ENCODE data around the gene USP47. TPM values are rescaled to one million over a fixed set of nuclear protein-coding genes. Genes with fewer than 3 reads are reported as not detected.

The USP47 gene
- polyA plus RNA-seq, 4 donors: 14.6 to 56.6 (median 20.5) TPM

GRCh38 chr11:11808992-11809615 lies 32.7 kb upstream of the USP47 start:
- no peaks in the 10 kb centered on the region for H3K9me3 ChIP-seq (ENCODE audit: control insufficient read depth in 2 of 2, insufficient read depth in 1 of 2, low read depth in 1 of 2, low read length in 1 of 2)
- no peak for DNase-seq
- H3K36me3 ChIP-seq (ENCODE audit: control insufficient read depth in 3 of 3, insufficient read depth in 2 of 3, low read depth in 1 of 3, low read length in 3 of 3): no peaks in the 10 kb centered on the region
- peaks cover 0 to 6% (median 0%) of the 10 kb centered on the region in 3 donors for H3K4me1 ChIP-seq (ENCODE audit: control insufficient read depth in 3 of 3, insufficient read depth in 2 of 3, low read depth in 1 of 3, low read length in 2 of 3)
- no peak overlapping the region for H3K4me3 ChIP-seq (ENCODE audit: low read depth in 1 of 3, low read length in 3 of 3)
- 78 to 94% (median 82%) methylated on average over 4 of the region's 4 CpGs for WGBS, 3 donors
- no peak overlapping the region for H3K27ac ChIP-seq (ENCODE audit: low read depth in 1 of 3, low read length in 2 of 3)
- no peak for FAIRE-seq
- H3K27me3 ChIP-seq (ENCODE audit: control insufficient read depth in 3 of 3, insufficient read depth in 3 of 3, low read length in 3 of 3): no peaks in the 10 kb centered on the region

- H3K27ac ChIP-seq (ENCODE audit: low read depth in 1 of 3, low read length in 2 of 3): no peak overlapping the region
- no peaks in the 10 kb centered on the region for H3K36me3 ChIP-seq (ENCODE audit: control insufficient read depth in 3 of 3, insufficient read depth in 2 of 3, low read depth in 1 of 3, low read length in 3 of 3)
- H3K27me3 ChIP-seq (ENCODE audit: control insufficient read depth in 3 of 3, insufficient read depth in 3 of 3, low read length in 3 of 3): no peaks in the 10 kb centered on the region
- no peak for DNase-seq
- peaks cover 0 to 15% (median 0%) of the 10 kb centered on the region in 3 donors for H3K4me1 ChIP-seq (ENCODE audit: control insufficient read depth in 3 of 3, insufficient read depth in 2 of 3, low read depth in 1 of 3, low read length in 2 of 3)
- FAIRE-seq: no peak
- WGBS, 3 donors: 88 to 92% (median 91%) methylated on average over 30 to 35 of the region's 35 CpGs
- H3K9me3 ChIP-seq (ENCODE audit: control insufficient read depth in 2 of 2, insufficient read depth in 1 of 2, low read depth in 1 of 2, low read length in 1 of 2): no peaks in the 10 kb centered on the region
- no peak overlapping the region for H3K4me3 ChIP-seq (ENCODE audit: low read depth in 1 of 3, low read length in 3 of 3)
Measured at GRCh38 chr11:11810764-11811726, 30.7 kb upstream of the USP47 start.

GRCh38 chr11:11813288-11813962 lies 28.3 kb upstream of the USP47 start:
- no peak overlapping the region for H3K4me3 ChIP-seq (ENCODE audit: low read depth in 1 of 3, low read length in 3 of 3)
- H3K9me3 ChIP-seq (ENCODE audit: control insufficient read depth in 2 of 2, insufficient read depth in 1 of 2, low read depth in 1 of 2, low read length in 1 of 2): no peaks in the 10 kb centered on the region
- 36 to 50% (median 43%) methylated on average over 3 of the region's 3 CpGs for WGBS, 3 donors
- H3K27me3 ChIP-seq (ENCODE audit: control insufficient read depth in 3 of 3, insufficient read depth in 3 of 3, low read length in 3 of 3): no peaks in the 10 kb centered on the region
- FAIRE-seq (no peak), DNase-seq (peak; percentile 67 to 82)
- peaks cover 0 to 15% (median 0%) of the 10 kb centered on the region in 3 donors for H3K4me1 ChIP-seq (ENCODE audit: control insufficient read depth in 3 of 3, insufficient read depth in 2 of 3, low read depth in 1 of 3, low read length in 2 of 3)
- H3K36me3 ChIP-seq (ENCODE audit: control insufficient read depth in 3 of 3, insufficient read depth in 2 of 3, low read depth in 1 of 3, low read length in 3 of 3): no peaks in the 10 kb centered on the region
- peak overlapping the region in 1 of 3 donors; percentile 66 for H3K27ac ChIP-seq (ENCODE audit: low read depth in 1 of 3, low read length in 2 of 3)

GRCh38 chr11:11814614-11815452 lies 26.9 kb upstream of the USP47 start:
- H3K27ac ChIP-seq (ENCODE audit: low read depth in 1 of 3, low read length in 2 of 3): peak overlapping the region in 1 of 3 donors; percentile 66
- H3K9me3 ChIP-seq (ENCODE audit: control insufficient read depth in 2 of 2, insufficient read depth in 1 of 2, low read depth in 1 of 2, low read length in 1 of 2): no peaks in the 10 kb centered on the region
- 79 to 87% (median 86%) methylated on average over 7 of the region's 7 CpGs for WGBS, 3 donors
- peaks cover 0 to 15% (median 0%) of the 10 kb centered on the region in 3 donors for H3K4me1 ChIP-seq (ENCODE audit: control insufficient read depth in 3 of 3, insufficient read depth in 2 of 3, low read depth in 1 of 3, low read length in 2 of 3)
- H3K4me3 ChIP-seq (ENCODE audit: low read depth in 1 of 3, low read length in 3 of 3): no peak overlapping the region
- DNase-seq: peak in 1 of 2 donors; percentile 20
- H3K36me3 ChIP-seq (ENCODE audit: control insufficient read depth in 3 of 3, insufficient read depth in 2 of 3, low read depth in 1 of 3, low read length in 3 of 3): no peaks in the 10 kb centered on the region
- no peak for FAIRE-seq
- peaks cover 0 to 3% (median 0%) of the 10 kb centered on the region in 3 donors for H3K27me3 ChIP-seq (ENCODE audit: control insufficient read depth in 3 of 3, insufficient read depth in 3 of 3, low read length in 3 of 3)

- peaks cover 0 to 15% (median 0%) of the 10 kb centered on the region in 3 donors for H3K4me1 ChIP-seq (ENCODE audit: control insufficient read depth in 3 of 3, insufficient read depth in 2 of 3, low read depth in 1 of 3, low read length in 2 of 3)
- DNase-seq (no peak), FAIRE-seq (no peak)
- H3K36me3 ChIP-seq (ENCODE audit: control insufficient read depth in 3 of 3, insufficient read depth in 2 of 3, low read depth in 1 of 3, low read length in 3 of 3): no peaks in the 10 kb centered on the region
- H3K4me3 ChIP-seq (ENCODE audit: low read depth in 1 of 3, low read length in 3 of 3): no peak overlapping the region
- no peak overlapping the region for H3K27ac ChIP-seq (ENCODE audit: low read depth in 1 of 3, low read length in 2 of 3)
- peaks cover 0 to 3% (median 0%) of the 10 kb centered on the region in 3 donors for H3K27me3 ChIP-seq (ENCODE audit: control insufficient read depth in 3 of 3, insufficient read depth in 3 of 3, low read length in 3 of 3)
- WGBS, 3 donors: 54 to 64% (median 63%) methylated on average over 2 of the region's 2 CpGs
- H3K9me3 ChIP-seq (ENCODE audit: control insufficient read depth in 2 of 2, insufficient read depth in 1 of 2, low read depth in 1 of 2, low read length in 1 of 2): no peaks in the 10 kb centered on the region
Measured at GRCh38 chr11:11816511-11817314, 25.1 kb upstream of the USP47 start.

- Histone ChIP-seq H3K4me3 (ENCODE audit: low read depth in 1 of 3, low read length in 3 of 3) (no peak overlapping the region), H3K9me3 (ENCODE audit: control insufficient read depth in 2 of 2, insufficient read depth in 1 of 2, low read depth in 1 of 2, low read length in 1 of 2) (no peaks in the 10 kb centered on the region), H3K27me3 (ENCODE audit: control insufficient read depth in 3 of 3, insufficient read depth in 3 of 3, low read length in 3 of 3) (peaks cover 0 to 3% (median 0%) of the 10 kb centered on the region in 3 donors), H3K27ac (ENCODE audit: low read depth in 1 of 3, low read length in 2 of 3) (no peak overlapping the region), H3K4me1 (ENCODE audit: control insufficient read depth in 3 of 3, insufficient read depth in 2 of 3, low read depth in 1 of 3, low read length in 2 of 3) (peaks cover 0 to 15% (median 0%) of the 10 kb centered on the region in 3 donors), H3K36me3 (ENCODE audit: control insufficient read depth in 3 of 3, insufficient read depth in 2 of 3, low read depth in 1 of 3, low read length in 3 of 3) (no peaks in the 10 kb centered on the region)
- FAIRE-seq (no peak), DNase-seq (no peak)
- WGBS, 3 donors: 96% methylated on average over 5 of the region's 5 CpGs
Measured at GRCh38 chr11:11817957-11818356, 23.8 kb upstream of the USP47 start.

GRCh38 chr11:11818529-11819121 lies 23.1 kb upstream of the USP47 start:
- 72 to 81% (median 73%) methylated on average over 2 of the region's 2 CpGs for WGBS, 3 donors
- no peaks in the 10 kb centered on the region for H3K36me3 ChIP-seq (ENCODE audit: control insufficient read depth in 3 of 3, insufficient read depth in 2 of 3, low read depth in 1 of 3, low read length in 3 of 3)
- no peak for FAIRE-seq
- no peak overlapping the region for H3K4me3 ChIP-seq (ENCODE audit: low read depth in 1 of 3, low read length in 3 of 3)
- no peaks in the 10 kb centered on the region for H3K9me3 ChIP-seq (ENCODE audit: control insufficient read depth in 2 of 2, insufficient read depth in 1 of 2, low read depth in 1 of 2, low read length in 1 of 2)
- no peak for DNase-seq
- no peak overlapping the region for H3K27ac ChIP-seq (ENCODE audit: low read depth in 1 of 3, low read length in 2 of 3)
- H3K4me1 ChIP-seq (ENCODE audit: control insufficient read depth in 3 of 3, insufficient read depth in 2 of 3, low read depth in 1 of 3, low read length in 2 of 3): peaks cover 0 to 12% (median 0%) of the 10 kb centered on the region in 3 donors
- peaks cover 0 to 3% (median 0%) of the 10 kb centered on the region in 3 donors for H3K27me3 ChIP-seq (ENCODE audit: control insufficient read depth in 3 of 3, insufficient read depth in 3 of 3, low read length in 3 of 3)

Data from small intestine (tissue), 7 donors.